Mesendoderm (in vitro differentiated cells): ENCODE measurements around the gene AGAP1.

Experiments
- DNase-seq: peaks from one replicate; pipeline ENCODE4 v3.0.0; 2013
- H2AK5ac ChIP-seq: 2 replicates; pipeline ENCODE4 v1.6.1; 2013; ENCODE audit warnings: low read length, inconsistent platforms
- H2BK120ac ChIP-seq: 2 replicates; pipeline ENCODE4 v1.6.1; 2013; ENCODE audit warnings: low read depth, mild to moderate bottlenecking, low read length, moderate library complexity, mixed read lengths
- H2BK15ac ChIP-seq: replicated peaks from 2 replicates; pipeline ENCODE4 v1.6.1; 2013; ENCODE audit warnings: low read depth, mild to moderate bottlenecking, moderate library complexity
- H2BK5ac ChIP-seq: 2 replicates; pipeline ENCODE4 v1.6.1; 2013; ENCODE audit warnings: low read length, inconsistent platforms
- H3K18ac ChIP-seq: 2 replicates; pipeline ENCODE4 v1.6.1; 2013; ENCODE audit warnings: mild to moderate bottlenecking, low read length, mixed read lengths
- H3K23ac ChIP-seq: one replicate; pipeline ENCODE4 v1.6.1; 2013; ENCODE audit warnings: low read length
- H3K27ac ChIP-seq: 2 replicates; pipeline ENCODE4 v1.5.1; 2013; ENCODE audit warnings: low read depth, mild to moderate bottlenecking, inconsistent platforms, low read length, moderate library complexity
- H3K27me3 ChIP-seq: 2 replicates; pipeline ENCODE4 v1.6.1; 2013; ENCODE audit warnings: low read length, control low read depth, mild to moderate bottlenecking, inconsistent platforms; ENCODE audit not compliant: insufficient read depth, poor library complexity
- H3K36me3 ChIP-seq: 2 replicates; pipeline ENCODE4 v1.6.1; 2013; ENCODE audit warnings: low read length, inconsistent platforms; ENCODE audit not compliant: control insufficient read depth, insufficient read depth
- H3K4ac ChIP-seq: one replicate; pipeline ENCODE4 v1.6.1; 2013; ENCODE audit warnings: low read depth, mild to moderate bottlenecking, low read length, moderate library complexity
- H3K4me1 ChIP-seq: 2 replicates; pipeline ENCODE4 v1.6.1; 2013; ENCODE audit warnings: low read depth, low read length, inconsistent platforms; ENCODE audit not compliant: control insufficient read depth
- H3K4me2 ChIP-seq: 2 replicates; pipeline ENCODE4 v1.6.1; 2013; ENCODE audit warnings: low read length
- H3K4me3 ChIP-seq: 2 replicates; pipeline ENCODE4 v1.5.1; 2013; ENCODE audit warnings: mild to moderate bottlenecking, low read length
- H3K56ac ChIP-seq: one replicate; pipeline ENCODE4 v1.6.1; 2013; ENCODE audit warnings: low read length
- H3K79me1 ChIP-seq: 2 replicates; pipeline ENCODE4 v1.6.1; 2013; ENCODE audit warnings: low read length, inconsistent platforms
- H3K79me2 ChIP-seq: 2 replicates; pipeline ENCODE4 v1.6.1; 2013; ENCODE audit warnings: mild to moderate bottlenecking, low read length; ENCODE audit not compliant: control insufficient read depth, insufficient read depth
- H3K9ac ChIP-seq: 2 replicates; pipeline ENCODE4 v1.6.1; 2013; ENCODE audit warnings: low read length, inconsistent platforms
- H4K5ac ChIP-seq: one replicate; pipeline ENCODE4 v1.6.1; 2013; ENCODE audit warnings: low read length
- H4K8ac ChIP-seq: one replicate; pipeline ENCODE4 v1.6.1; 2013; ENCODE audit warnings: low read depth, mild to moderate bottlenecking, control low read depth, low read length, moderate library complexity
- whole genome bisulfite sequencing: extraction: QIAGEN DNeasy Blood & Tissue Kit; methylation state at CpG from one replicate; pipeline ENCODE4 v1.1.7; 2013; ENCODE audit warnings: low lambda C conversion rate, missing lambda C conversion rate; ENCODE audit not compliant: insufficient coverage; ENCODE audit errors: extremely low coverage; 5-methylcytosine and 5-hydroxymethylcytosine counted together

The AGAP1 gene

DNA sequence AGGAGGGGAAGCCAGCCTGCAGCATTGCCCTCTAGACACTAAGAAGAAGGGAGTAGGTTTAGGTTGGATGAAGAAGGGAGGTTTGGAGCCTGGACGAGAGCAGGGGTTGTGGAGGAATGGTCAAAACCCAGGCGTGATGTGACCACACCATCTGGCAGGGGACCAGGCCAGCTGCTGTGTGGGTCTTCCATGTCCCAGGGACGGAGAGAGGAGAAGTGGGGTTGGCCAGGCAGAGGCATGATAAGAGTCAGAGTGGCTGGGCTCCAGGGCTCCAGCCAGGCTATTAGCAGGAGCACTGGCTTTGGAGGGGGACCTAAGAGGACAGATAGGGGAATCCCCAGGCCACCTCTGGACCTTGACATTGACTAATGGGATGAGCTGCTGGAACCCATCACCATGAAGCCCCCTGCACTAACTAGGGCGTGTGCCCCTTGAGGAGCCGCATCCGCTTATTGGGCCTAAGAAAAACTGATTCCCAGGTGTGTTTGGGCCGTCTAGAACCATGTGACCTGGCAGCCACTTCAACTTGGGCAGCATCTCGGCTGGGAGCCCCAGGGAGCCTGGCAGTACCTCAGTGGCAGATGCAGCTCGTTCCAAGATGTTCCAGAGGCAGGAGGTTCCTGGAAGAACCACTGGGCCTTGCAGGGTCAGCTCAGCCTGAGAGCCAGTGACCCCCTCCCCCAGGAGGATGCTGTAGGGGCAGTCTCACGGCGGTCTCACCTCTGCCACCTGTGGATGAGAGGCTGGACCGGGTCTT lies 235.1 kb downstream of the AGAP1 start:
- no CpG with 5 or more reads among the region's 12 CpGs for WGBS
- H3K36me3 ChIP-seq, result no peaks in the 10 kb centered on the region
- peak overlapping the region; percentile 29 for H3K23ac ChIP-seq

DNA sequence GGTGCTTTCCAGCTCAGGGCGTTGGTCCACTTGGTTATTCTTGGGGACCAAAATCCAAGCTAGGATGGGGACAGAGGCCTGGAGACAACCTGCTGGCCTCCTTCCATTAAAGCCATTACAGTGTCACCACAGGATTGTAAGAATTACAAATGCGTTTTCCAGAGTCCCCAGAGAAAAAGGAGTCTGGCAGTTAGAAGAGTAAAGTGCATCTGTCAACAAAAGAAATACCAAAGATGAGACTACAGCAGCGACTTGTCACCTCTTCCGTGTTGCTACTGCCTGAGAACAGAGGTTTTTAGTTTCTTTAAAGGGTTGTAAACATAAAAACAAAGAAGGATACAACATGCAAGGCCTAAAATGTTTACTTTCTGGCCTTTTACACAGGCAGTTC lies 235.7 kb downstream of the AGAP1 start:
- Histone ChIP-seq H3K4me3 (no peak overlapping the region), H3K9ac (no peak overlapping the region), H3K4me2 (no peak overlapping the region)

More for the DNA sequence above, 235.1 kb downstream of the AGAP1 start:
- no peaks in the 10 kb centered on the region for H3K79me2 ChIP-seq
- H2BK5ac ChIP-seq, result no peak overlapping the region
- peaks cover 3% of the 10 kb centered on the region for H3K4me1 ChIP-seq
- no peak overlapping the region for H3K18ac ChIP-seq
- DNase-seq, result no peak
- no peak overlapping the region for H3K9ac ChIP-seq
- H3K4me3 ChIP-seq, result no peak overlapping the region
- H3K4ac ChIP-seq, result no peak overlapping the region
- no peak overlapping the region for H3K56ac ChIP-seq
- H2BK120ac ChIP-seq, result no peak overlapping the region
- no peak overlapping the region for H4K5ac ChIP-seq
- H4K8ac ChIP-seq, result no peak overlapping the region
- no peaks in the 10 kb centered on the region for H3K27me3 ChIP-seq
- no peak overlapping the region for H2BK15ac ChIP-seq
- no peak overlapping the region for H3K27ac ChIP-seq
- H2AK5ac ChIP-seq, result no peak overlapping the region
- no peak overlapping the region for H3K4me2 ChIP-seq
- no peaks in the 10 kb centered on the region for H3K79me1 ChIP-seq

DNA sequence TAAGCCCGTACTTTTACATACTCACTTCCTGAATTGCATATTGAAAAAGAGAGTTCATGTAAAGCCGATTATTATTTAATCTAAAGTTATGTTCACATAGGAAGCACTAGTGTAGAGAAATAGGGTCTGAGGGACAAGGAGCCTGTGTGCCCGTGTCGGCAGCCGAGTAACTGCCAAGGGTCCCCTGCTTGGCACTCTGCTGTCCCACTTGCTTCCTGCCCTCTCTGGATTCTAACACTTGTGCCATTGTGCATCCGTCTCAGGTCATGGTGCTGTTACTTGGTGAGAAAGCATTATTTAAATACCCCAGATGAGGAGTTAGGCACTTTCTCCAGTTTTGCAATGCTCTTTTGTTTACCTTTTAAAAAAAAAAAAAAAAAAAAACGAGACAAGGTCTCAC lies 236.3 kb downstream of the AGAP1 start:
- Histone ChIP-seq H4K5ac (no peak overlapping the region), H3K36me3 (no peaks in the 10 kb centered on the region), H3K4me3 (no peak overlapping the region), H2AK5ac (no peak overlapping the region), H3K23ac (no peak overlapping the region), H4K8ac (no peak overlapping the region), H2BK15ac (no peak overlapping the region), H3K27me3 (no peaks in the 10 kb centered on the region), H3K4me1 (peaks cover 3% of the 10 kb centered on the region), H3K4me2 (no peak overlapping the region), H3K27ac (no peak overlapping the region), H3K9ac (no peak overlapping the region), H3K18ac (no peak overlapping the region), H3K79me1 (no peaks in the 10 kb centered on the region), H3K56ac (no peak overlapping the region), H2BK120ac (no peak overlapping the region), H2BK5ac (no peak overlapping the region), H3K4ac (no peak overlapping the region), H3K79me2 (no peaks in the 10 kb centered on the region)
- no CpG with 5 or more reads among the region's 7 CpGs for WGBS
- DNase-seq, result no peak

More for the DNA sequence above, 235.7 kb downstream of the AGAP1 start:
- H3K27ac ChIP-seq, result no peak overlapping the region
- no peaks in the 10 kb centered on the region for H3K79me1 ChIP-seq
- WGBS, result no CpG with 5 or more reads among the region's 4 CpGs
- no peak overlapping the region for H2BK5ac ChIP-seq
- no peak overlapping the region for H2BK15ac ChIP-seq
- H3K79me2 ChIP-seq, result no peaks in the 10 kb centered on the region
- H3K4me1 ChIP-seq, result peaks cover 3% of the 10 kb centered on the region
- H3K18ac ChIP-seq, result no peak overlapping the region
- H2AK5ac ChIP-seq, result no peak overlapping the region
- H3K4ac ChIP-seq, result no peak overlapping the region
- no peaks in the 10 kb centered on the region for H3K36me3 ChIP-seq
- H3K23ac ChIP-seq, result no peak overlapping the region
- no peak overlapping the region for H4K5ac ChIP-seq
- no peak overlapping the region for H4K8ac ChIP-seq
- no peak overlapping the region for H2BK120ac ChIP-seq
- H3K27me3 ChIP-seq, result no peaks in the 10 kb centered on the region
- no peak for DNase-seq
- H3K56ac ChIP-seq, result no peak overlapping the region

DNA sequence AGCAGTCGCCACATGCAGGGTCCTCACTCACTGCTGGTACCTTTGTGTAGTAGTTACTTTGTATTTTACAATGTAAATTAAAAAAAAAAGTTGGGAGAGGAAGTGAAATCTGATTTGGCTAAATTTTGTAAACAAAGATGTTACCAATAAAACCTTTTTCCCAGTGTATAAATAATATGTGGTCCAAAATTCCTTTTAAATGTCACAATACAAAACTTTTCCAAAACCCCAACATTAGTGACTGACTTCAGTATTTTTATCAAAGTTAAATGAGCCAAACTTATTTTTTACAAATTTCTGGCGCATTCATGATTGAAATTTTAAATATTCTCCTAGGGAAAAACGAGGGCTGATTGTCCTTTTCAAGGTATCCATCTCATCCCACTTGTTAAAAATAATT lies 239.9 kb downstream of the AGAP1 start:
- no peaks in the 10 kb centered on the region for H3K36me3 ChIP-seq
- no peak overlapping the region for H3K9ac ChIP-seq
- H2AK5ac ChIP-seq, result no peak overlapping the region
- no peak overlapping the region for H2BK120ac ChIP-seq
- no peak overlapping the region for H4K5ac ChIP-seq
- no peaks in the 10 kb centered on the region for H3K27me3 ChIP-seq
- no peak overlapping the region for H2BK5ac ChIP-seq
- no peak overlapping the region for H4K8ac ChIP-seq
- no peak overlapping the region for H3K18ac ChIP-seq
- H3K27ac ChIP-seq, result no peak overlapping the region
- DNase-seq, result no peak
- H2BK15ac ChIP-seq, result no peak overlapping the region
- no peak overlapping the region for H3K23ac ChIP-seq
- peaks cover 3% of the 10 kb centered on the region for H3K4me1 ChIP-seq
- no peak overlapping the region for H3K4ac ChIP-seq
- H3K4me3 ChIP-seq, result no peak overlapping the region
- WGBS, result no CpG with 5 or more reads among the region's 3 CpGs
- H3K79me2 ChIP-seq, result no peaks in the 10 kb centered on the region
- H3K4me2 ChIP-seq, result no peak overlapping the region
- no peak overlapping the region for H3K56ac ChIP-seq
- H3K79me1 ChIP-seq, result no peaks in the 10 kb centered on the region

DNA sequence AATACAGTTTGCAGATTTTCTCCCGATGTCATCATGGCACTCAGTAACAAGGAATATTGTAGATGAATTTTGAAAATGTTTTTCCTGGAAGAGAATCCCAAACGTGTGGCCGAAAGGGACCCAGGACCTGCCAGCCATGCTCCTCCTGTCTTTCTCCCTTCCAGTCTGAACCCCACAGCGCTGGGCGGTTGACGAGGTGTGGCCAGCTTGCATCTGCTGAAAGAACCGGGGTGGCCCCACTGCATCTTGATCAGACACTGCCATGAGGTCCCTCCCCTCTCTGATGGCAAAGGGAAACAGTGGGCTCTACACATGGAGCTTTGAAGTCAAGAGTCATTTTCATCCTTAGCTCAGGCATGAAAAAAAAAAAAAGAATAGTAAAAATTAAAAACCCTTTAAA lies 240.3 kb downstream of the AGAP1 start:
- Histone ChIP-seq H2AK5ac (no peak overlapping the region), H3K27me3 (no peaks in the 10 kb centered on the region), H4K8ac (no peak overlapping the region), H3K4me3 (no peak overlapping the region), H3K9ac (no peak overlapping the region), H3K79me1 (no peaks in the 10 kb centered on the region), H2BK120ac (no peak overlapping the region), H3K4me2 (no peak overlapping the region), H2BK15ac (no peak overlapping the region), H3K23ac (no peak overlapping the region), H3K27ac (no peak overlapping the region), H3K4me1 (peaks cover 3% of the 10 kb centered on the region), H3K18ac (no peak overlapping the region), H3K36me3 (no peaks in the 10 kb centered on the region), H3K56ac (no peak overlapping the region), H4K5ac (no peak overlapping the region), H3K4ac (no peak overlapping the region), H3K79me2 (no peaks in the 10 kb centered on the region), H2BK5ac (no peak overlapping the region)
- no CpG with 5 or more reads among the region's 7 CpGs for WGBS
- no peak for DNase-seq

DNA sequence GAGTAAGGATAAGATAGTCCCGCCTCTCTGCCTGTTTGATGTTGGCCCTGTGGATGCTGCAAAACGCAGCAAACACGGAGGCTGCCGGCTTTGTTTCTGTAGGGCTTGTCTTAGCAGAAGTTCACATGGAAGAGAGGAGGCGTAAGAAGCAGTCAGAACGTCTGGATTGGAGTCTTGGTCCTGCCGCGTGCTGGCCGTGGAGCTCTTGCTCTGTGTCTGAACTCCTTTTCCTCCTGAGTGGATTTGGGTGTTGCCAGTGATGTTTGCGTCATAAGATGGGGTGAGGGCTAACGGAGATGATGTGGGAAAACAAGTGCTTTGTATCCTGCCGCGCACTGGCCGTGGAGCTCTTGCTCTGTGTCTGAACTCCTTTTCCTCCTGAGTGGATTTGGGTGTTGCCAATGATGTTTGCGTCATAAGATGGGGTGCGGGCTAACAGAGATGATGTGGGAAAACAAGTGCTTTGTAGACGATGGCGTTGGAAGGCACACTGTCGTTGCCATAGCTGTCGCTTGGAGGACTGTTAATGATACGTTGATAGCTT lies 240.9 kb downstream of the AGAP1 start:
- H3K18ac ChIP-seq, result no peak overlapping the region
- no peak overlapping the region for H2BK120ac ChIP-seq
- H3K4me3 ChIP-seq, result no peak overlapping the region
- H3K56ac ChIP-seq, result no peak overlapping the region
- no peak overlapping the region for H4K5ac ChIP-seq
- no peak overlapping the region for H2BK15ac ChIP-seq
- H3K4ac ChIP-seq, result no peak overlapping the region
- no peak overlapping the region for H2AK5ac ChIP-seq
- H3K36me3 ChIP-seq, result no peaks in the 10 kb centered on the region
- H4K8ac ChIP-seq, result no peak overlapping the region
- H3K79me2 ChIP-seq, result no peaks in the 10 kb centered on the region
- H3K27me3 ChIP-seq, result no peaks in the 10 kb centered on the region
- no peak overlapping the region for H3K23ac ChIP-seq
- peaks cover 3% of the 10 kb centered on the region for H3K4me1 ChIP-seq
- DNase-seq, result no peak
- WGBS, result no CpG with 5 or more reads among the region's 21 CpGs
- H3K4me2 ChIP-seq, result no peak overlapping the region
- no peak overlapping the region for H3K27ac ChIP-seq
- H3K9ac ChIP-seq, result no peak overlapping the region
- no peak overlapping the region for H2BK5ac ChIP-seq
- no peaks in the 10 kb centered on the region for H3K79me1 ChIP-seq
